T-cell (primary cell): ENCODE measurements around the gene FBXO11. TPM values are rescaled to one million over a fixed set of nuclear protein-coding genes. Genes with fewer than 3 reads are reported as not detected.

Experiments
- ATAC-seq, 4 experiments: fragments of 200-7000 bp in 3 of 4; fragments of 150-1000 bp in 1 of 4; cut with Tn5 transposase; replicated peaks in 1 of 4; 1 replicate in 3 of 4; 2 replicates in 1 of 4; pipeline ENCODE4 v1.10.0; 2021; ENCODE audit warnings: moderate library complexity in 3 of 4, mild to moderate bottlenecking in 2 of 4, moderate number of reproducible peaks in 1 of 4
- CTCF ChIA-PET, 2 donors: fragments of 300-600 bp; sonication (Branson Sonifier 250); formaldehyde crosslinking; loops; one replicate each; lab custom pipeline; 2022; ENCODE audit warnings: antibody characterized with exemption in 2 of 2; lab: Charles Lee
- POLR2A ChIA-PET, 2 donors: fragments of 300-600 bp; sonication (Branson Sonifier 250); formaldehyde crosslinking; loops; one replicate each; lab custom pipeline; 2022; ENCODE audit warnings: antibody characterized with exemption in 2 of 2; lab: Charles Lee
- DNase-seq, 35 experiments: peaks; one replicate each; pipeline versions ENCODE4 v3.0.0 to v3.0.0-alpha.2; 2013 to 2023
- H3K27ac ChIP-seq: one replicate; pipeline ENCODE4 v1.5.1; 2013; ENCODE audit warnings: low read length
- H3K27me3 ChIP-seq, 2 experiments: replicated peaks in 1 of 2; 1 replicate in 1 of 2; 2 replicates in 1 of 2; pipeline versions ENCODE4 v1.6.1 to v1.7.0; 2013; ENCODE audit warnings: low read length in 1 of 2, mixed read lengths in 1 of 2; ENCODE audit not compliant: control insufficient read depth in 2 of 2, insufficient read depth in 2 of 2; ENCODE audit errors: extremely low read depth in 1 of 2
- H3K36me3 ChIP-seq, 2 donors: 1 replicate in 1 of 2; 2 replicates in 1 of 2; pipeline versions ENCODE4 v1.6.1 to v1.7.0; 2013; ENCODE audit warnings: low read length in 1 of 2; ENCODE audit not compliant: control insufficient read depth in 2 of 2, insufficient read depth in 1 of 2; ENCODE audit errors: extremely low read depth in 1 of 2
- H3K4me1 ChIP-seq, 2 experiments: 1 replicate in 1 of 2; 2 replicates in 1 of 2; pipeline versions ENCODE4 v1.6.1 to v1.7.0; 2013; ENCODE audit warnings: low read length in 2 of 2, mixed read lengths in 1 of 2; ENCODE audit not compliant: insufficient read depth in 2 of 2, control insufficient read depth in 1 of 2; ENCODE audit errors: extremely low read depth in 1 of 2
- H3K4me3 ChIP-seq, 2 donors: 1 replicate in 1 of 2; 2 replicates in 1 of 2; pipeline versions ENCODE4 v1.5.1 to v1.7.0; 2013; ENCODE audit warnings: mild to moderate bottlenecking in 2 of 2, low read length in 1 of 2, moderate library complexity in 1 of 2; ENCODE audit not compliant: control insufficient read depth in 1 of 2; ENCODE audit errors: extremely low read depth in 1 of 2
- H3K9me3 ChIP-seq: 2 replicates; pipeline ENCODE4 v1.7.0; 2013
- H3K27ac Mint-ChIP-seq, 2 donors: one replicate each; pipeline ENCODE4 v1.8.0; 2020 to 2021; ENCODE audit warnings: mild to moderate bottlenecking in 2 of 2, mixed read lengths in 2 of 2
- H3K27me3 Mint-ChIP-seq, 2 donors: one replicate each; pipeline ENCODE4 v1.8.0; 2021 to 2022; ENCODE audit warnings: mixed read lengths in 2 of 2
- H3K36me3 Mint-ChIP-seq: one replicate; pipeline ENCODE4 v1.8.0; 2021; ENCODE audit warnings: mixed read lengths
- H3K4me1 Mint-ChIP-seq, 3 donors: one replicate each; pipeline ENCODE4 v1.8.0; 2020 to 2022; ENCODE audit warnings: mixed read lengths in 3 of 3, mild to moderate bottlenecking in 1 of 3
- H3K4me3 Mint-ChIP-seq, 3 donors: one replicate each; pipeline ENCODE4 v1.8.0; 2020 to 2022; ENCODE audit warnings: mild to moderate bottlenecking in 3 of 3, mixed read lengths in 3 of 3, moderate library complexity in 3 of 3
- H3K9me3 Mint-ChIP-seq, 3 donors: one replicate each; pipeline ENCODE4 v1.8.0; 2020 to 2022; ENCODE audit warnings: mixed read lengths in 3 of 3
- WGBS: methylation state at CpG from one replicate; pipeline ENCODE4 v1.1.5; 2013; ENCODE audit warnings: missing lambda C conversion rate; ENCODE audit not compliant: insufficient coverage; 5-methylcytosine and 5-hydroxymethylcytosine counted together
- total RNA-seq, 35 experiments: library from RNA in 6 of 35; stranded (reverse) in 6 of 35; fragments of 120-200 nt in 1 of 35; gene quantifications; one replicate each; pipeline versions ENCODE4 v1.2.1 to v1.2.4 and lab custom pipeline; 2013 to 2026

The FBXO11 gene
- total RNA-seq, 5 donors from 2014 or later (not counting 1 experiment from before 2014, with no cell fraction given) = 70.2 to 90.0 (median 74.6) TPM

- DNase-seq (no peak), ATAC-seq (no peak)
- H3K4me3 Mint-ChIP-seq = peak overlapping the region in 1 of 3 donors; percentile 13
- no CpG with 5 or more reads among the region's 1 CpG for WGBS
- Histone ChIP-seq H3K36me3 (peaks cover 0 to 5% of the 10 kb centered on the region in 2 donors), H3K27me3 (no peaks in the 10 kb centered on the region), H3K27ac (no peak overlapping the region), H3K4me1 (peaks cover 21 to 44% of the 10 kb centered on the region in 2 experiments), H3K4me3 (no peak overlapping the region), H3K9me3 (no peaks in the 10 kb centered on the region)
- ChIA-PET POLR2A (interaction anchor here in 1 of 2 donors (0.7 kb wide), 1 partner anchor 9 kb away, joined by 4 read pairs; no protein-coding TSS in a partner anchor), CTCF (no interaction called here)
- H3K36me3 Mint-ChIP-seq = peaks cover 17% of the 10 kb centered on the region
- peak overlapping the region in 1 of 2 donors; percentile 12 for H3K27ac Mint-ChIP-seq
- H3K27me3 Mint-ChIP-seq = no peaks in the 10 kb centered on the region
- H3K4me1 Mint-ChIP-seq = peaks cover 81 to 89% (median 84%) of the 10 kb centered on the region in 3 donors
- H3K9me3 Mint-ChIP-seq = no peaks in the 10 kb centered on the region
These were observed 12.5 kb downstream of the FBXO11 start for GRCh38 chr2:47893771-47894170.

- no peak overlapping the region for H3K27ac ChIP-seq
- peaks cover 27 to 49% of the 10 kb centered on the region in 2 experiments for H3K4me1 ChIP-seq
- Mint-ChIP-seq H3K27ac (peak overlapping the region; percentile 3 to 16), H3K36me3 (peaks cover 16% of the 10 kb centered on the region), H3K4me3 (peak overlapping the region in 1 of 3 donors; percentile 1), H3K9me3 (no peaks in the 10 kb centered on the region), H3K4me1 (peaks cover 81 to 86% (median 85%) of the 10 kb centered on the region in 3 donors), H3K27me3 (no peaks in the 10 kb centered on the region)
- H3K9me3 ChIP-seq = no peaks in the 10 kb centered on the region
- peaks cover 0 to 5% of the 10 kb centered on the region in 2 donors for H3K36me3 ChIP-seq
- H3K4me3 ChIP-seq = no peak overlapping the region
- CTCF ChIA-PET = no interaction called here
- H3K27me3 ChIP-seq = no peaks in the 10 kb centered on the region
- POLR2A ChIA-PET = interaction anchor here in 1 of 2 donors (1.0 kb wide), 1 partner anchor 10 kb away, joined by 4 read pairs; no protein-coding TSS in a partner anchor
- no CpG with 5 or more reads among the region's 2 CpGs for whole genome bisulfite sequencing
- DNase-seq (no peak), ATAC-seq (no peak)
These were observed 14.0 kb downstream of the FBXO11 start for GRCh38 chr2:47892338-47892730.

- POLR2A ChIA-PET = interaction anchor here (1.0 kb wide), 2 partner anchors 9 to 10 kb away, joined by 3 to 4 read pairs; no protein-coding TSS in a partner anchor
- Histone ChIP-seq H3K4me1 (peaks cover 32 to 48% of the 10 kb centered on the region in 2 experiments), H3K36me3 (peaks cover 0 to 5% of the 10 kb centered on the region in 2 donors), H3K4me3 (no peak overlapping the region), H3K9me3 (no peaks in the 10 kb centered on the region), H3K27ac (no peak overlapping the region), H3K27me3 (no peaks in the 10 kb centered on the region)
- CTCF ChIA-PET = no interaction called here
- H3K4me1 Mint-ChIP-seq = peaks cover 80 to 85% (median 81%) of the 10 kb centered on the region in 3 donors
- no peaks in the 10 kb centered on the region for H3K9me3 Mint-ChIP-seq
- H3K27ac Mint-ChIP-seq = peak overlapping the region; percentile 3 to 7
- ATAC-seq = no peak
- no peak for DNase-seq
- H3K4me3 Mint-ChIP-seq = peak overlapping the region in 1 of 3 donors; percentile 1
- WGBS = no CpG with 5 or more reads among the region's 2 CpGs
- peaks cover 16% of the 10 kb centered on the region for H3K36me3 Mint-ChIP-seq
- H3K27me3 Mint-ChIP-seq = no peaks in the 10 kb centered on the region
These were observed 14.6 kb downstream of the FBXO11 start for GRCh38 chr2:47891369-47892337.

- no peak overlapping the region for H3K27ac ChIP-seq
- Mint-ChIP-seq H3K36me3 (peaks cover 16% of the 10 kb centered on the region), H3K27me3 (no peaks in the 10 kb centered on the region), H3K27ac (no peak overlapping the region), H3K9me3 (no peaks in the 10 kb centered on the region), H3K4me3 (no peak overlapping the region), H3K4me1 (peaks cover 73 to 80% (median 76%) of the 10 kb centered on the region in 3 donors)
- WGBS = no CpG with 5 or more reads among the region's 10 CpGs
- peaks cover 28 to 47% of the 10 kb centered on the region in 2 experiments for H3K4me1 ChIP-seq
- no peaks in the 10 kb centered on the region for H3K9me3 ChIP-seq
- peaks cover 0 to 5% of the 10 kb centered on the region in 2 donors for H3K36me3 ChIP-seq
- no peaks in the 10 kb centered on the region for H3K27me3 ChIP-seq
- no peak overlapping the region for H3K4me3 ChIP-seq
- ATAC-seq (no peak), DNase-seq (no peak)
- POLR2A ChIA-PET = interaction anchor here (0.6 to 1.0 kb wide), 2 partner anchors 11 to 61 kb away, joined by 3 read pairs; no protein-coding TSS in a partner anchor
- CTCF ChIA-PET = interaction anchor here in 1 of 2 donors (0.7 kb wide), 1 partner anchor 27 kb away, joined by 3 read pairs; no protein-coding TSS in a partner anchor
These were observed 15.5 kb downstream of the FBXO11 start for GRCh38 chr2:47890711-47891368.

GRCh38 chr2:47888581-47889280, 17.6 kb downstream of the FBXO11 start:
- peak overlapping the region; percentile 42 to 78 for H3K27ac Mint-ChIP-seq
- peak overlapping the region; percentile 11 to 44 (median 39) for H3K4me3 Mint-ChIP-seq
- H3K36me3 ChIP-seq = peaks cover 0 to 5% of the 10 kb centered on the region in 2 donors
- H3K9me3 Mint-ChIP-seq = no peaks in the 10 kb centered on the region
- H3K4me3 ChIP-seq = no peak overlapping the region
- peak in 26 of 35 experiments; percentile 12 to 73 (median 40) for DNase-seq
- POLR2A ChIA-PET = interaction anchor here (0.6 to 1.8 kb wide), 9 partner anchors 10 to 1120 kb away, joined by 3 to 19 read pairs (median 3); partner anchors contain the start of gene FBXO11 (in 1 of the 2)
- peak; percentile 84 to 99 (median 96) for ATAC-seq
- peaks cover 21% of the 10 kb centered on the region for H3K36me3 Mint-ChIP-seq
- CTCF ChIA-PET = interaction anchor here (0.7 to 1.7 kb wide), 8 partner anchors 11 to 556 kb away, joined by 3 to 20 read pairs (median 4); partner anchors contain the start of gene FBXO11 (in 1 of the 2)
- peak overlapping the region; percentile 55 for H3K27ac ChIP-seq
- H3K4me1 ChIP-seq = peaks cover 26 to 39% of the 10 kb centered on the region in 2 experiments
- no peaks in the 10 kb centered on the region for H3K27me3 ChIP-seq
- no peaks in the 10 kb centered on the region for H3K27me3 Mint-ChIP-seq
- H3K4me1 Mint-ChIP-seq = peaks cover 71 to 79% (median 77%) of the 10 kb centered on the region in 3 donors
- no peaks in the 10 kb centered on the region for H3K9me3 ChIP-seq
- no CpG with 5 or more reads among the region's 2 CpGs for WGBS
